GM18873 (cell line): ENCODE data around the gene DENND1C.
A peak's percentile ranks its signal among the peaks of the same experiment; 100 is the strongest.

Source experiments
- ATAC-seq: cut with Tn5 transposase; IDR thresholded peaks from one replicate; pipeline ENCODE4 v1.9.1; 2021; ENCODE audit warnings: mild to moderate bottlenecking, moderate library complexity, moderate number of reproducible peaks; ENCODE audit not compliant: unreplicated experiment, low FRiP score

The DENND1C gene

DNA sequence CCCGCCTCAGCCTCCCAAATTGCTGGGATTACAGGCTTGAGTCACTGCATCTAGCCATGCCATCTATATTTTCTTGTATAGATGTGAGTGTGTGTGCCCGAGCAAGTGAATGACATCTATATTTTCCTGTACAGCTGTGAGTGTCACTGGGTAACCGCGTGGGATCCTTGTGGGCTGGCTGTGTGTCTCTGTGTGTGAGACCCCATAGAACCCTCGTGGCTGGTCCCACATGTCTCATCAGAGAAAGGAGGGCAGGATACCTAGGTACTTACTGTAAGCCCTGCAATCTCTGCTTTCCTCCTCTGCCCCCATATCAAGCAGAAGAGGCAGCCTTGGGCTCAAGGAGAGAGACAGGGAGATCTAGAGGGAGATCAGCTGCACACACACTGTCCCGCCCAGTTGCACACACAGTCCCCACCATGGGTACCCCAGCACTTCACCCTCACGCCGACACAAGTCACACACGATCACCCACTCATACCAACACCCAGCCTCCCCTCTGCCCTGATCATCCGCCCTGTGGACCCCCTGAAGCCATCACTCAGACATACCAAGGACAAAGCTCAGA, 655 bp downstream of the DENND1C start:
- no peak for ATAC-seq

GRCh38 chr19:6479836-6480398, 1.7 kb downstream of the DENND1C start:
- no peak for ATAC-seq

DNA sequence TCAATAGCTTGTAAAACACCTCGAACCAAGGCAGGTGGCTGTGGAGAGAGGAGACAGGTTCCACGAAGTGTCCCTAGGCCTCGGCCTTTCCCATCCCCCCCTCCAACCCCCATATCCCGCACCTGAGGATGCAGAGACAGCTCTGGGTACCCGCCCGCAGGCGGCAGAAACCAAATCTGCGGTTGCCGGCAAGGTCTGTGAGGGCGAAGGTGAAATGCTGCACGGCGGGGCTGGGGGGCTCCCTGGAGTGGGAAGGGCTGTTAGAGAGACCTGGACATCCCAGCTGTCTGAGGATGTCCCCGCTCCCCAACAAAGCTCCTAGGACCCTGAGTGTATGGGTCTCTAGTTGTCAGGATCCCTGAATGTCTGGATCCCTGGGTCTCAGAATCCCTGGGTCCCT, 2.8 kb downstream of the DENND1C start:
- no peak for ATAC-seq

DNA sequence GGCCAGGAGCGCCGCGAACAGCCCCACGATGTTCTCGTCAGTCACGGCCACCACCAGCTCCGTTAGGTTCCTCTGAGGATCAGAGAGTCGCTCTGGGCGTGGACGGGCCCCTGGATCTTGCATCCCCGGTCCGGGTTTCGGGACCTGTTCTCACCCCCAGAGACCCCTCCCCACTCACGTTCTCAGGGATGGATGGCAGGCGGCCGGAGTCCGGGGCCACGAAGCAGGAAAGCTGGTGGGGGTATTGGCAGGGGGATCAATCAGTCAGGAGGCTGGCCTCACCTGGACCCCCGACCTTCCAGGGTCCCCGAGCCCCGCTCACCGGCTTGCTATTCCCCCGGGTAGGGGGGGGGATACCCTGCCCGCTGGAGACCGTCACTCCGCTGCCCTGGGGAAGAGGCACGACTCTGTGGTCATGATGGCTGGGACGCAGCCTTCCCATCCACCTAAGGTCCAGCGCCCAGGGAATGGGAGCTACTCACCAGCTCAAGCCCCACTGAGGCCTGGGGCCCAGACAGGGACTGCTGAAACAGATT, 4.6 kb downstream of the DENND1C start:
- no peak for ATAC-seq

DNA sequence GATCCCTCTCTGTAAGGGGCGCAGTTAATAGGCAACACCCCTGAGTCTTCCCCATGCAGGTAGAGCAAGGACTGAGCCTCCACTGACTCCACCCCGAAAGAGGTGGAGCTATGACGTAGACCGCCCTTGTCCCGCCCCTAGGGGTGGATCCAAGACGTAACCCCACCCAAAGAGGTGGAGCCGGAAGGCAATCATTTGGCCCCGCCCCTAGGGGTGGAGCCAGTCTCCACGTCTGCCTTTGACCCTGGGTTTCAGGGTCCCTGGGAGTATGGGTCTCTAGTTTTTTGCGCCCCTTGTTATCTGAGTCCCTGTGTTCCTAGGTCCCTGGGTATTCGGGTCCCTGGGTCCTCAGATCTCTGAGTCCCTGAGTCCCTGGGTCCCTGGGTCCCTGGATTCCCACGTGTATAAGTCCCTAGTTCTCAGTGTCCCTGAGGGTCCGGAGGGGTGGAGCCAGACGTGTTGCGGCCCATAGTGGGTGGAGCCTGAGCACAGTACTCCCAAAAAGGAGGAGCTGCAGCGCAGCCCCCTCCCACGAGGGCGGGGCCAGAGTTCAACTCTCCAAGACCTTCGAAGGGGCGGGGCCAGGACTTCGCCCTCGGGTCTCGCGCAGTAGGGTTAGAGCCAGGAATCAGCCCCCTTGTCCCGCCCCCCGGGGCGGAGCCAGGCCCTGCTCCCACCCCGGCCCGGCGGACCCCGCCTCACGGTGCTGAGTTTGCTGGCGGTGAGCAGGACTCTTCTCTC, 5.3 kb downstream of the DENND1C start:
- ATAC-seq, result no peak

DNA sequence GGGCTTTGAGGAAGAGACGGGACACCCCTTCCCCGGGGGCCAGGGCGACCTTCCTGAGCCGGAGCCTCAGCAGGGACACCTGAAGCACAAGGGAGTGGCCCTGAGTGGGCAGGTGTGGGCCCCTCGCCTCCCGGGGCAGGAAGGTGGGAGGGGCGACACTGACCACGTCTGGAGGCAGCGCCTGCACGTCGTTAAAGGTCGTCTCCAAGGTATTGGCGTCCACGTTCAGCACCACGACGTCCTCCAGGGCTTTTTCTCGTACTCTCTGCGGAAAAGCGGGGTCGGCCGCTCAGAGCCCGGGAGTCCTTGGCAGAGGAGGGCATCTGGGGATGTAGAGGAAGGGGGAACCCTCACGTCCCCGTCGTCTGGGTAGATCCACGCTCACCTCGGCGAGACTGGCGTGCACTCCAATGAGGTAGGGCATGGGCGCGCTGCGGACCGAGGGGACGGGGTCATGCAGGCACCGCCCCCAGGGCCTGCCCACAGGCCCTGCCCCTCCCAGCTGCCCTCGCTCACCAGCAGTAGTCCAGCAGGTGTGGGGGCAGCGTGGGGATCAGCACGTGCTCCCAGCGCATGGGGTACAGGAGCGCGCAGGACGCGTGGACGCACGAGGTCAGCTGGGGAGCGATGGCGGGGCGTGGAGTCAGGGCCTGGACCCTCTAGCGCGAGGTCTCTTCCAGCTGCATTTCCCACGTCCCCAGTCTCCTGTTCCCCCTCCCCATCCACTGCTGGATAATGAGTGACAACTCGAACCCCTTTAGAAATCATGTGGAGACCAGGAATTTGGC, 6.1 kb downstream of the DENND1C start:
- no peak for ATAC-seq

DNA sequence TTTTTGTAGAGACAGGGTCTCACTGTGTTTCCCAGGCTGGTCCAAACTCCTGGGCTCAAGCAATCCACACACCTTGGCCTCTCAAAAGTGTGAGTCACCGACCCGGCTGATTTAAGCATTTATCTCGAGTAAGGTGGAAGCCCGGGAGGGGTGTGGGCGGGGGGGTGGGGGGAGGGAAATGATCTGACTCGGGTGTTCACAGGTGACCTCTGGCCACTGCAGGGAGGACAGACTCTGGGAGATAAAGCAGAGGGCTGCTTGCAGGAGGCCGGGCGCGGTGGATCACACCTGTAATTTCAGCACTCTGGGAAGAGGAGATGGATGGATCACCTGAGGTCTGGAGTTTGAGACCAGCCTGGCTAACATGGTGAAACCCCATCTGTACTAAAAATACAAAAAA, 7.9 kb downstream of the DENND1C start:
- no peak for ATAC-seq

- ATAC-seq, result no peak
These were observed 8.9 kb downstream of the DENND1C start for GRCh38 chr19:6472713-6473112.

- ATAC-seq, result no peak
These were observed 10.5 kb downstream of the DENND1C start for GRCh38 chr19:6471076-6471475.

DNA sequence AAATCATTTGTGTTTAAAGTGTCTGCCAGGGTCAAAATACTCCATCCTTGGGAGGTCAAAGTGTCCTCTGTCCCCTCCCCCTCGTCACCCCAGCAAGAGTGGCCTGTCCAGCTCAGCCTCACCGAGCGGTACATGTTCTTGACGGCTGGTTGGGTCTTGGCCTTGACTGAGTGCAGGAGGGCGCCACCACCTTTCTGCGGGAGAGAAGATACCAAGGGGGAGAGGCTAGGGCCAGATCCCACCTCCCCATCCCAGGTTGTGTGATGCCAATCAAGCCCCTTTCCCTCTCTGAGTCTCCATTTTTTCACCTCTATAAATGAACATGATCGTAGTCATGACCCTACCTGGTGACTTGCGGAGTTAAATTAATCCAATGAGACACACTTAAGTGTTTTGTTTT, 11.4 kb downstream of the DENND1C start:
- no peak for ATAC-seq

DNA sequence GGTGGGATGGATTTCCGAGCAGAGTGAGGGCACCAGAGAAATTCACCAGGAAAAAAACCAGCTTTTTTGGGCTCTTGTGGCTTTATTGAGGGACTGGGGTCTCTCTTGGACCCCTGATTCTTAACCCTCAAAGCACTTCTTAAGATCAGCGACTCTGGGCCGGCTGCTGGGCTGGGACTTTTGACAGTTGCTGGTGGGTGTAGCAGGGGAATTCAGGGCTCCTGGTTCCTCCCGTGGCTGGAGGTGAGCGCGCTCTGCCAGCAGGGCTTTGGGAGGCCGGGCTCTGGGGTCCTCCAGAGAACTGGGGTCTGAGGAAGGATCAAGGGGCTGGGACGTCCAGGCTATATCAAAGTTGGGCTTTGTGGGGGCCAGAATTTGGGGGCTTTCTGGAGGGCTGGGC, 14.2 kb downstream of the DENND1C start:
- no peak for ATAC-seq

DNA sequence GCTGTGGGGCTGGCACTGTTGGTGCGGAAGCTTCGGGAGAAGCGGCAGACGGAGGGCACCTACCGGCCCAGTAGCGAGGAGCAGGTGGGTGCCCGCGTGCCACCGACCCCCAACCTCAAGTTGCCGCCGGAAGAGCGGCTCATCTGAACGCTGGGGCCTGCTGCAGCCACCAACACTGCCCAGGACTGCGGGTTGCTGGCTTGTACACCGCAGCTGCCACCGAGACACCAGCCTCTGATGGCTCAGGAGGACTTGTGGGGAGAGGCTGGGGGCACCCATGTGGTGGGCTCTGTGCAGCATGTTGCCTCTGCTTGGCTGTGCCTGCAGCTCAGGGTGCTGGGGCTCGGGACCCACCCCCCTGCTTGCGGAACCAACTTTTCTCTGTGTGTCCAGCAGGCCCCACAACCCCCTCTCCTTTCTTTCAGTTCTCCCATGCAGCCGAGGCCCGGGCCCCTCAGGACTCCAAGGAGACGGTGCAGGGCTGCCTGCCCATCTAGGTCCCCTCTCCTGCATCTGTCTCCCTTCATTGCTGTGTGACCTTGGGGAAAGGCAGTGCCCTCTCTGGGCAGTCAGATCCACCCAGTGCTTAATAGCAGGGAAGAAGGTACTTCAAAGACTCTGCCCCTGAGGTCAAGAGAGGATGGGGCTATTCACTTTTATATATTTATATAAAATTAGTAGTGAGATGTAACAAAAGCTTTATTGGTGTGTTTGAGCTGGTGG, 14.9 kb downstream of the DENND1C start:
- no peak for ATAC-seq

GRCh38 chr19:6465663-6466062, 15.9 kb downstream of the DENND1C start:
- ATAC-seq, result no peak

DNA sequence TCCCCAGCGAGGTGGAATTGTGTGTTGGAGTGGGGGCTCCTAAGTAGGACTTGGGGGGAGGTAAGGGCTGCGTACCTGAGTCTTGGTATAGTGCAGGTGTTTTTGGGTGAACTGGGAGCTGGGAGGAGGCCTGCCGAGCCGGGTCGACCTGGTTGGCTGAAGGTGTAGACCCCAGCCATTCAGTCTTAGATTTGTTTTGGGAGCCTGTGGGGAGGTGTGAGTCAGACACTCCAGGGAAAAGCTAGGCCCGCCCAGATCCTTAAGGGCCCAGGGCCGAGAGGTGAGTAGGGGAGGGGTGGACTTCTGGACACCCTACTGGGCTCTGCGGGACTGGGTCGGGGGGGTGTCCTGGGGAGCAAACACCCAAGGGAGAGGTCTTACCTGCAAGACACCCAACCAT, 16.6 kb downstream of the DENND1C start:
- ATAC-seq, result no peak

GRCh38 chr19:6464070-6464873, 17.3 kb downstream of the DENND1C start, which contains the start of gene CRB3:
Gene CRB3, plus strand, starts transcription at chr19:6464271. Its CDS starts 431 bp downstream, at chr19:6464702.
- no peak for ATAC-seq

DNA sequence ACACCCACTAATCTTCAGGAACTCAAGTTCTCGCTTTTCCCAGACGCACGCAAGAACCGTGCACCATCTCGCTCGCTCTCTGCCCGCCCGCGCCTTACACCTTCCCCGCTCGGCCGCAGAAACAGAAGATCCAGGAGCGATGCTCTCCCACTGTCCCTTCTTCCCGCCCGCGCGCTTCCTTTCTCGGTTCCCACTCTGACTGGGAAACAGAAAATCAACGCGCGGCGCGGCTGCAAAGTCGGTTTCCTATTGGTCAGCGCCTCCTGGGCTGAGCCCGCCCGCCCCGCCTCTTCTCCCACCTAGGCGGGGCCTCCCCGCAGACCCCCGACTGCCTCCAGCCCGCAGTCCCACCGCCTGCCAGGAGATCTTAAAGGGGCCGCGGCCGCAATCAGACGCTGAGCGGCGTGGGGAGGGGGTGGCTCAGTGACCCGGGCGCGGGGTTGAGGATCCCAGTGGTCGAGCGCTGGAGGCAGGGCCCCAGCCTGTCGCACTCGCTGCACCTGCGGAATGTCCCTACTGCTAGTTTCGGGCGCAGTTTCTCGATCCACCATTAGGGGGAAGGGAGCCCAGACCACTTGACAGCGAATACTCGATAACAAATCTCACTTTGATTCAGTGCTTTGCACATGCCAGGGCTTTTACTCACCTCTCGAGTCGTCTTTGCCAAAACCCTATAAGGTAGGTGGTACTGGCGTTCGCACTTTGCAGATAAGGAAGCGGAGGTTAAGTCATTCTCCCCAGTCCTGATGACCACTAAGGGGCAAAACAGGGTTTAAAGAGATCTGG, 21.3 kb downstream of the DENND1C start:
- peak; percentile 70 for ATAC-seq

DNA sequence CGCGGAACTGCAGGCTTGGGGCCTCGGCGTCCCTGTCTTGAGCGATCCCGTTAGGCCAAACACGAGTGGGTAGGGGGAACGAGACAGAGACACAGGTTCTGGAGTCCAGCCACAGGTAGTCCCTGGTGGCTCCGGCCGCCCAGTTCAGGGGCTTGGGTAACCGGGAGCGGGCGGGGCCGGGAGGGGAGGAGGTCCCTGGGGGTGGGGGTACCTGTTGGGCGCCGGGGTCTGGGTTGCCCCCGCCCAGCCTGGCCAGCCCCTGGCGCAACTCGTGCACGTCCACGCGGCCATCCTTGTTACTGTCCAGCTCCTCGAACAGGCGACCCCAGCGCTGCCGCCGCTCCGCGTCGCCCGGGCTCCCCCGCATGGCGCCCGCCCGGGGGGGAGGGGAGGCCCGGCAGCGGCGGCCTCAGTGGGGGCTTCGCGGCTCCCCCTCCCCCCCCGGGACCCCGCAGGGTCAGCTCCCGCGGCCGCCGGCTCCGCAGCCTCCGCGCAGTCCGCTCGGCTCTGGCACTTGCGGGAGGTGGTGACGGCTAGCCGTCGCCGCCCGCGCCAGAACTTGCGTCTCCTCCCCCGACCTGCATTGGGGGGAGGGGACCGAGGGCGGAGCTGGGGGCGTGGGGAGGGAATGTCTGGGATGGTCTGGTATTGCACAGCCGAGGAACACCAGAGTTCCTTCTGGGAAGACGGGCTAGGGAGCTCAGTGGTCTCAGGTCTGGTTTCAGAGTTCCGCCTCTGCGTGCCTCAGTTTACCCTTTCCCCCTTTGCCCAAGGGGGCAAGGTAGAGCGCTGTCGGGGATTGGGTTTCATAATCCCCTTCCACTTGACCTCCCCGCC, 22.1 kb downstream of the DENND1C start, which contains the start of gene SLC25A23:
TSS of gene SLC25A23 (minus strand) at position 531 of the 837 bp plus-strand sequence. CDS start at position 367, 164 bp downstream.
- ATAC-seq, result peak; percentile 3
